Cardiac fibroblast (primary cell): ENCODE results near the gene AVPR2.

Experiments used
- DNase-seq, 2 donors: peaks; one replicate each; pipeline versions ENCODE4 v3.0.0 to v3.0.0-alpha.2; 2010; ENCODE audit warnings: low read depth in 2 of 2
- H3K4me3 ChIP-seq, 2 donors: replicated peaks in 1 of 2; 1 replicate in 1 of 2; 2 replicates in 1 of 2; pipeline ENCODE4 v1.5.1; 2011; ENCODE audit warnings: low read depth in 2 of 2, low read length in 2 of 2, mild to moderate bottlenecking in 2 of 2, moderate library complexity in 1 of 2
- CTCF ChIP-seq: IDR thresholded peaks from one replicate; pipeline ENCODE4 v1.5.1; 2011; ENCODE audit warnings: low read depth, mild to moderate bottlenecking, low read length, inconsistent platforms

AVPR2 gene

GRCh38 chrX:153906126-153906917 lies 1.8 kb downstream of the AVPR2 start:
- H3K4me3 ChIP-seq: no peak overlapping the region
- TF ChIP-seq CTCF: no peak
- no peak for DNase-seq

GRCh38 chrX:153907456-153907855 lies 3.0 kb downstream of the AVPR2 start:
- no peak for DNase-seq
- H3K4me3 ChIP-seq: no peak overlapping the region
- no peak for TF ChIP-seq CTCF

GRCh38 chrX:153908219-153908860 lies 3.9 kb downstream of the AVPR2 start:
- TF ChIP-seq CTCF: no peak
- no peak for DNase-seq
- H3K4me3 ChIP-seq: no peak overlapping the region

GRCh38 chrX:153909024-153909979 lies 4.8 kb downstream of the AVPR2 start:
- TF ChIP-seq CTCF: no peak
- no peak overlapping the region for H3K4me3 ChIP-seq
- DNase-seq: no peak

GRCh38 chrX:153909980-153910360 lies 5.5 kb downstream of the AVPR2 start:
- no peak for TF ChIP-seq CTCF
- no peak for DNase-seq
- no peak overlapping the region for H3K4me3 ChIP-seq

- no peak overlapping the region for H3K4me3 ChIP-seq
- DNase-seq: no peak
These were observed 6.0 kb downstream of the AVPR2 start for GRCh38 chrX:153910446-153910845.

More at GRCh38 chrX:153910446-153910845, 6.0 kb downstream of the AVPR2 start:
- no peak for TF ChIP-seq CTCF
